PFSK-1 (cell line): ENCODE measurements around the gene ABCF3.

Source experiments
- POLR2AphosphoS5 ChIP-seq: IDR thresholded peaks from 2 replicates; pipeline ENCODE4 v1.6.1; 2012; ENCODE audit warnings: low read depth, mild to moderate bottlenecking, control low read depth, low read length, moderate library complexity
- REST ChIP-seq, 2 experiments: IDR thresholded peaks; 2 replicates each; pipeline versions ENCODE4 v1.6.1 to v1.8.0; 2011 to 2012; ENCODE audit warnings: low read depth in 2 of 2, low read length in 2 of 2, control low read depth in 1 of 2, inconsistent platforms in 1 of 2, mild to moderate bottlenecking in 1 of 2, moderate library complexity in 1 of 2; ENCODE audit not compliant: insufficient read depth in 1 of 2
- TAF1 ChIP-seq: IDR thresholded peaks from 2 replicates; pipeline ENCODE4 v1.6.1; 2012; ENCODE audit warnings: low read length, control low read depth, borderline replicate concordance; ENCODE audit not compliant: insufficient read depth

- peak; percentile 86 to 95 for TF ChIP-seq REST (IDR thresholded peaks at IDR 0.05; ENCODE audit: insufficient read depth in 1 of 2, low read depth in 2 of 2, low read length in 2 of 2)
- no peak for TF ChIP-seq POLR2AphosphoS5
- TF ChIP-seq TAF1 = no peak
Measured at GRCh38 chr3:184240384-184241140, 54.6 kb downstream of the ABCF3 start.
